C4-2B (cell line): ENCODE results near the gene BMAL1.
"Not testable (repeated sequence)": the region's sequence is repeated elsewhere in the genome, so short reads cannot be mapped to it uniquely, and the experiment has no call there.

Experiments
- H3K27ac ChIP-seq: fragments of 450-650 bp; 2 replicates; pipeline ENCODE4 v1.5.1; 2017
- ZFX ChIP-seq: fragments of 450-650 bp; IDR thresholded peaks from 2 replicates; pipeline ENCODE4 v1.6.1; 2017
- TF ChIP-seq, protein P1 (sequence below): fragments of 450-650 bp; conservative IDR thresholded peaks from 2 replicates; pipeline ENCODE4 v1.5.1; 2017; ENCODE audit warnings: mild to moderate bottlenecking

The BMAL1 gene

DNA sequence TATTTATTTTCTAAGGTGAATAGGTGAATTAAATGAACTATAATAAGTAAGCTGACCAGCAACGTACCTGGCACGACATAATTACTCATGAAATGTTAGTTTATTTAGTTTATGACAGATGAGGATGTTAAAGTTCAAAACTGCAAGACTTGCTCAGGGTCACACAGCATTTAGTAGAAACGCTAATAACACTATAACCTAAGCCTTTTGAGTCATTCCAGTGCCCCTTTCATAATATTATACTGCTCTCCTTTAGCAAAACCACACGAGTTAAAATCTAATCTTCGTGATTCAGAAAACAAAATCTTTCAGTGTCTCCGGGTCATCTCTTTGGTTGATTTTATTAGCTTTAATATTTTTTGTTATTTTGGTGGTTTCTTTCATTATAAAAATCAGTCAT is 145.8 kb downstream of the BMAL1 start:
- H3K27ac ChIP-seq = no peak overlapping the region
- TF ChIP-seq, protein P1, sequence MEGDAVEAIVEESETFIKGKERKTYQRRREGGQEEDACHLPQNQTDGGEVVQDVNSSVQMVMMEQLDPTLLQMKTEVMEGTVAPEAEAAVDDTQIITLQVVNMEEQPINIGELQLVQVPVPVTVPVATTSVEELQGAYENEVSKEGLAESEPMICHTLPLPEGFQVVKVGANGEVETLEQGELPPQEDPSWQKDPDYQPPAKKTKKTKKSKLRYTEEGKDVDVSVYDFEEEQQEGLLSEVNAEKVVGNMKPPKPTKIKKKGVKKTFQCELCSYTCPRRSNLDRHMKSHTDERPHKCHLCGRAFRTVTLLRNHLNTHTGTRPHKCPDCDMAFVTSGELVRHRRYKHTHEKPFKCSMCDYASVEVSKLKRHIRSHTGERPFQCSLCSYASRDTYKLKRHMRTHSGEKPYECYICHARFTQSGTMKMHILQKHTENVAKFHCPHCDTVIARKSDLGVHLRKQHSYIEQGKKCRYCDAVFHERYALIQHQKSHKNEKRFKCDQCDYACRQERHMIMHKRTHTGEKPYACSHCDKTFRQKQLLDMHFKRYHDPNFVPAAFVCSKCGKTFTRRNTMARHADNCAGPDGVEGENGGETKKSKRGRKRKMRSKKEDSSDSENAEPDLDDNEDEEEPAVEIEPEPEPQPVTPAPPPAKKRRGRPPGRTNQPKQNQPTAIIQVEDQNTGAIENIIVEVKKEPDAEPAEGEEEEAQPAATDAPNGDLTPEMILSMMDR = no peak
- TF ChIP-seq ZFX = no peak

DNA sequence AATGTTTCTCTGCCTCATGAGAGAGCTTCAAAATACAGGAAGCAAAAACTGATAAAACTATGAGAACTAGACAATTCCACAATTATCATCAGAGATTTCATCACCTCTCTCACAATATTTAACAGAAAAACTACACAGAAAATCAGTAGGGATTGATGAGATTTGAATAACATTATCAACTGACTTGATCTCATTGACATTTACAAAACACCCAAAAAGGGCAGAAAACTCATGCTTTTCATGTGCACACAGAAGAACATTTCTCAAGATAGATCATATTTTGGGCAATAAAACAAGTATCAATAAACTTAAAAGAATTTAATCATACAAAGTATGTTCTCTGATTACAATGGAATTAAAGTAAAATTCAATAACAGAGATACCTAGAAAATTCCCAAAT is 149.8 kb downstream of the BMAL1 start:
- TF ChIP-seq, protein P1 = no peak
- no peak for TF ChIP-seq ZFX
- no peak overlapping the region for H3K27ac ChIP-seq

DNA sequence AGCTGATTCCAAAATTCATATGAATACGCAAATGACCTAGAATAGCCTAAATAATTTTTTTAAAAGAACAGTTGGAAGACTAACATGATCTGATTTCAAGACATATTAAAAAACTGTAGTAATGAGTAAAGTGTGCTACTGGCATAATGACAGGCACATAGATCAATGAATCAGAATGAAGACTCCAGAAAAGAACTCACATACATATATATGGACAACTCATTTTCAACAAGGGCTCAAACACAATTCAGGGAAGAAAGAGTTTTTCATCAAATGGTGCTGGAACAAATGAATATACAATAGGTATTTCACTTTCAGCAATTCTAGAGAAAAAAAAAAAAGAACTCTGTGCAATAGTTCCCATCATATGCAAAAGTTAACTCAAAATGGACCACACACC is 151.7 kb downstream of the BMAL1 start:
- H3K27ac ChIP-seq = no peak overlapping the region
- TF ChIP-seq, protein P1 = no peak
- no peak for TF ChIP-seq ZFX

DNA sequence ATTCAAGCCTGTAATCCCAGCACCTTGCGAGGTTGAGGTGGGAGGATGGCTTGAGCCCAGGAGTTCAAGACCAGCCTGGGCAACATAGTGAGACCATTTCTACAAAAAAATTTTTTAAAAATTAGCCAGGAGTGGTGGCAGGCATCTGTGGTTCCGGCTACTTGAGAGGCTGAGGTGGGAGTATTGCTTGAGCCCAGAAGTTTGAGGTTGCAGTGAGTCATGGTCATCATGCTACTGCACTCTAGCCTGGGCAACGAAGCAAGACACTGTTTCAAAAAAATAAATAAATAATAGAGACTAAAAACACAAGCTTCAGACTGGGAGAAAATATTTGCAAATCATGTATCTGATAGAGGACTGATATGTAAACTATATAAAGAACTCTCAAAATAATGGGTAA is 152.2 kb downstream of the BMAL1 start:
- H3K27ac ChIP-seq = no peak overlapping the region
- TF ChIP-seq, protein P1 = no peak
- TF ChIP-seq ZFX = no peak

DNA sequence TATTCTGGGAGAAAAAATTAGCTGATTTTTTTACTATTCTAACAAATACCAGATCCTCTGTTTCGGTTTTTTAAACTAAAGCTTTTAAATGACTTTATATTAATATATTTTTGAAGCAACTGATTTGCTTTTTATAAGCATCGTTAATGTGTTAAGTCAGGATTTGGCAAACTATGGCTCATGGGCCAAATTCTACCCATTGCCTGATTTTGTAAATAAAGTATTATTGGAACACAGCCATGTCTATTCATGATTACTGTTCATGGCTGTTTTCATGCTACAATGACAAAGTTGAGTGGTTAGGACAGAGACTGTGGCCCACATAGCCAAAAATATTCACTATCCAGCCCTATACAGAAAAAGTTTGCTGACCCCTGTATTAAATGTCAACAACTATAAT is 155.8 kb downstream of the BMAL1 start:
- TF ChIP-seq ZFX = no peak
- TF ChIP-seq, protein P1 = no peak

DNA sequence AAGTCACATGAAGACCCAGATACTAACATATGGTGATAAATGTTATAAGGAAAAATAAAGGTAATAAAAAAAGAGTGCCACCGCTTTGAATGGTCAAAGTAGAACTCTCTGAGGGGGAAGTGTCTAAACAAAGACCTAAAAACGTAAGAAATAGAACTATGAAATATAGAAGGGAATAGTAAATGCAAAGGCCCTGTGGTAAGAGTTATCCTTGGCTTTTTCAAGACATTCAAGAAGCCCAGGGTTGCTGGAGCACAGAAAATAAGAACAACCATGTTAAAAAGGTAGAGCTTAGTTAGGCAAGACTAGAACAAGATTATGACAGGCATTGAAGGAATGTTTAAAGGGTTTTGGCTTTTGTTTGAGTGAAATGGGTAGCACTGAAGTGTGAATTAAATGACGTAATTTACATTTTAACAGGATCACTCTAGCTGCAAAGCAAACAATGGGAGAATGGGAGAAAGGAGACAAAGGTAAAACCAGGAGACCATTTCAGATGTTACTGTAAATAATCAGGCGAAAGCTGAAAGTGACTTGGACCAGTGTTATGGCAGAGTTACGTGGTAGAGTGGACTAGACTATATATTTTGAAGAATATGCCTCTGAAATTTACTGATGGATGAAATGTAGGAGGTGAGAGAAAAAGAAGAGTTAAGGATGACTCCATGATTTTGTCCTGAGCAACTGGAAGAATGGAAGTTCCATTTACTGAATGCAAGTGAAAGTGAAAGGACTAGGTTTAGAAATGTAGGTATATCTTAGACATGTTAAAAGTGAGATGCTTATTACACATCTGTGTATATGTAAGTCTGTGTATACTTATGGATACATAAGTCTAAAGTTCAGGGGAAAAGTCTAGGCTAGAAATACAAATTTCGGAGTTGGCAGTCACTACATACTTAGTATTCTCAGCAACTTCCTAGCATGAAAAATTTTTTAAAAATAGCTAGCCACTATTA is 156.9 kb downstream of the BMAL1 start:
- no peak overlapping the region for H3K27ac ChIP-seq
- no peak for TF ChIP-seq ZFX
- TF ChIP-seq, protein P1 = no peak

More for the DNA sequence above, 155.8 kb downstream of the BMAL1 start:
- H3K27ac ChIP-seq = no peak overlapping the region

DNA sequence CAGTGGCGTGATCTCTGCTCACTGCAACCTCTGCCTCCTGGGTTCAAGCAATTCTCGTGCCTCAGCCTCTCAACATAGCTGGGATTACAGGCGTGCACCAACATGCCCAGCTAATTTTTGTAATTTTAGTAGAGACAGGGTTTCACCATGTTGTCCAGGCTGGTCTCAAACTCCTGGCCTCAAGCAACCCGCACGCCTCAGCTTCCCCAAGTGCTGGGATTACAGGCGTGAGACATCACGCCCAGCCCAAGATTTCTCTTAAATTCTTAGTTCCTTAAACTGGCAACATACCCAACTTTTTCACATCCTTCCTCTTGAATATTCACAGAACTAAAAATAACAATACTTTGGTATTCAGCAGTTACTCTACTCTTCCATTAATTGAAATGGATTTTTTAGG is 159.2 kb downstream of the BMAL1 start:
- H3K27ac ChIP-seq = not testable (repeated sequence)
